Measurements from ENCODE around the gene PHC3.
"Not testable (repeated sequence)": the region's sequence is repeated elsewhere in the genome, so short reads cannot be mapped to it uniquely, and the experiment has no call there.

The PHC3 gene, protein sequence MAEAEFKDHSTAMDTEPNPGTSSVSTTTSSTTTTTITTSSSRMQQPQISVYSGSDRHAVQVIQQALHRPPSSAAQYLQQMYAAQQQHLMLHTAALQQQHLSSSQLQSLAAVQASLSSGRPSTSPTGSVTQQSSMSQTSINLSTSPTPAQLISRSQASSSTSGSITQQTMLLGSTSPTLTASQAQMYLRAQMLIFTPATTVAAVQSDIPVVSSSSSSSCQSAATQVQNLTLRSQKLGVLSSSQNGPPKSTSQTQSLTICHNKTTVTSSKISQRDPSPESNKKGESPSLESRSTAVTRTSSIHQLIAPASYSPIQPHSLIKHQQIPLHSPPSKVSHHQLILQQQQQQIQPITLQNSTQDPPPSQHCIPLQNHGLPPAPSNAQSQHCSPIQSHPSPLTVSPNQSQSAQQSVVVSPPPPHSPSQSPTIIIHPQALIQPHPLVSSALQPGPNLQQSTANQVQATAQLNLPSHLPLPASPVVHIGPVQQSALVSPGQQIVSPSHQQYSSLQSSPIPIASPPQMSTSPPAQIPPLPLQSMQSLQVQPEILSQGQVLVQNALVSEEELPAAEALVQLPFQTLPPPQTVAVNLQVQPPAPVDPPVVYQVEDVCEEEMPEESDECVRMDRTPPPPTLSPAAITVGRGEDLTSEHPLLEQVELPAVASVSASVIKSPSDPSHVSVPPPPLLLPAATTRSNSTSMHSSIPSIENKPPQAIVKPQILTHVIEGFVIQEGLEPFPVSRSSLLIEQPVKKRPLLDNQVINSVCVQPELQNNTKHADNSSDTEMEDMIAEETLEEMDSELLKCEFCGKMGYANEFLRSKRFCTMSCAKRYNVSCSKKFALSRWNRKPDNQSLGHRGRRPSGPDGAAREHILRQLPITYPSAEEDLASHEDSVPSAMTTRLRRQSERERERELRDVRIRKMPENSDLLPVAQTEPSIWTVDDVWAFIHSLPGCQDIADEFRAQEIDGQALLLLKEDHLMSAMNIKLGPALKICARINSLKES

DNA sequence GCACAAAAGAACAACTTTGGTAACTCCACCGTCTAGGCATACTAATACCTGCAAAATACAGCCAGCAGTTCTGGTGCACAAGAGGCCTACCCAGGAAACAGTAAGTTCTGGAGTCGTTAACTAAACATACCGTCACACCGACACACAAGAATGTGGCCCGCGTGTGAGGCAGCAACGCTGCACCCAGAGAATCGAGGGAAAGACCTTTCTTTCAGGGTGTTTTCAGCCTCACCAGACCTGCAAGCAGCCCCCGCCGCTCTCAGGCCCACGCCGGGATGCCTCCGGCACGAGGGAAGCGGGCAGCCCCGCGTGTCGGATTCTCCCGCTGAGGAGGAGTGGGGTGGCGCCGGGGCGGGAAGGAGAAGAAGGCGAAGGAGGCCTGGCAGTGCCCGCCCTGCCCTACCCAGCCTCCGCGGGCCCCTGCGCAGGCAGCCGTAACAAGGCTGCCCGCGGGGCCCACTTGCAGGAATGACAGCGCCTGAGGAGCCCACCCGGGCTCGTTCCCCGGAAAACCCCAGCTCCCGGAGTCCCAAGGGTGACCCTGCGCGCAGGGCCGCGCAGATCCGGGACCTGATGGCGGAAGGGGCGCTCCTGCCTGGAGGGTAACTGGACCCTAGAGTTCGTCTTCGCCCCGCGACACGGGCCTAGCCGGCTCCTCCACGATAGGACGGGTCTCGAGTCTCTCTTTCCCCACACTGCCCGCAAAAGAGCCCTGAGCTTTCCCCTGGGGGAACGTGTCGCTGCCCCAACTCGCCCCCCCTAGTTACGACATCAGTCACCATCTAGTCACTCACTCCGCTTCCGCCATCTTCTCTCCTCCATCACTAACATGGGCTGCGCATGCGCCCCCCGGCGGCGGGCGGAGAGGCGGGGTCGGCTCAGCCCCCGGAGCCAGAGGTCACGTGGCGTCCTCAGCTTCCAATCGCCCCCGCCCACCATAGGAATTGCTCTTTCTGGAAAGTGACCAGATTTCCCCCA, at the start of gene PHC3:
PHC3 (minus strand) TSS at position 826 of the 978 bp plus-strand sequence; CDS start at position 808, 18 bp downstream.
- DNase-seq (ENCODE audit: low read depth in 2 of 2), result peak; percentile 89 to 90

DNA sequence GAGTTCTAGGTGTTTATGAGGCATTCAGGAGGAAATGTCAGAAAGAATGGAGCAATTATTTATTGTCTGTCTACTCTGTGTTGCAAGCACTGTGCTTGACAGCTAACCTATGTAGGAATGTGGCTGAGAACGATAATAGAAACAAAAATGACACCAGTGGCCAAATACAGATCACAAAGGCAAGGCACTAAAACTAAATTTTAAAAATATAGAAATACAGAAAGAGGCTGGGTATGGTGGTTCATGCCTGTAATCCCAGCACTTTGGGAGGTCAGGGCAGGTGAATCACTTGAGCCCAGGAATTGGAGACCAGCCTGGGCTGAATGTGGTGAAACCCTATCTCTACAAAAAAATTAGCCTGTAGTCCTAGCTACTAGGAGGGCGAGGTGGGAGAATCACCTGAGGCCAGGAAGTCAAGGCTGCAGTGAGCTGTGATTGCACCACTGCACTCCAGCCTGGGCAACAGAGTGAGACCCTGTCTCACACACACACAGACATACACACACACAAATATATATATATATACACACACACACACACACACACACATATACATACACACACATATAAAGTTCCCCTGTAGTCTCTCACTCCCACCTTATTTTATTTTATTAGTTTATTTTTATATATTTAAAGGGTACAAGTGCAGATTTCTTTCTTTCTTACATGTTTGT, 46.7 kb upstream of the PHC3 start:
- no peak for DNase-seq (ENCODE audit: low read depth in 2 of 2)

DNA sequence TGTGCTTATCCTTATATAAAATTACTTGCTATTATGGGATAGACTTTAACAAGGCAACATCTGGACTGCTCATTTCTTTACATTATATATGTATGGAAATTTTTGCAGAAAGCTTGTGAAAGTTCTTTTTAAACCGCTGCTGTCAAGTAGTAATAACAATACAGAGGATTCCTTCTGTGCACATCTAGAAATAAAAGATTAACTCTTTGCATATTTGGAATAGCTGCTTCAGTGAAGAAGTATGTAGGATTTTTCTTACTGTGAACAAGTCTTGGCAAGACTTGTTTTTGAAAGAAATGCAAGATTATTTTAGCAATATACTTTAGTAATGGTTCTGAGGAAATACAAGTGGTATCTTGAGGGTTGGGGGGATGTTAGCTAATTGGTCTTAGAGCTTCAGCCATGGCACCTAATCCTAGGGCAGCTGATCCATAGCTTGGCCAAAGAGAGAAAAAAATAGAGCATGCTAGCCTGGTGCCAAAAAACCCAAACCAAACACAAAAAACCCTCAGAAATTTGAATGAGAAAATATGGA, 45.0 kb upstream of the PHC3 start:
- DNase-seq (ENCODE audit: low read depth in 2 of 2), result no peak

DNA sequence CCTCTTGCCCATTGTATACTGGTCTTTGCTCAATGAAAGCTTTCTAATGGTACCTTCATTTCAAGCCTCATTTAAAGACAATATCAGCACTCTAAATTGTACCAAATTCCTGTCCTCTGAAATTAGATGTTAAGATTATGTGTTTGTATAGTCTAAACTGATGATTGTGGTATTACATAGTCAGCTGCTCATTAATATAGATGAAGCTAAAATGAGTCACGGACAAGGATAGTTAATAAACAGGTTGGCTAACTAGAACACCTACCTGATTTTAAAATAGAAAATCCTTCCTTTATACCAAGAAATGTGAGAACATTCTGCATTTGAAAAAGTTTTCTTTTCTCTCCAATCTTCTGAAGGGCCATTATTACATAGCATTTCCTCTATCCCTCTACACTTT, 43.6 kb upstream of the PHC3 start:
- no peak for DNase-seq (ENCODE audit: low read depth in 2 of 2)

DNA sequence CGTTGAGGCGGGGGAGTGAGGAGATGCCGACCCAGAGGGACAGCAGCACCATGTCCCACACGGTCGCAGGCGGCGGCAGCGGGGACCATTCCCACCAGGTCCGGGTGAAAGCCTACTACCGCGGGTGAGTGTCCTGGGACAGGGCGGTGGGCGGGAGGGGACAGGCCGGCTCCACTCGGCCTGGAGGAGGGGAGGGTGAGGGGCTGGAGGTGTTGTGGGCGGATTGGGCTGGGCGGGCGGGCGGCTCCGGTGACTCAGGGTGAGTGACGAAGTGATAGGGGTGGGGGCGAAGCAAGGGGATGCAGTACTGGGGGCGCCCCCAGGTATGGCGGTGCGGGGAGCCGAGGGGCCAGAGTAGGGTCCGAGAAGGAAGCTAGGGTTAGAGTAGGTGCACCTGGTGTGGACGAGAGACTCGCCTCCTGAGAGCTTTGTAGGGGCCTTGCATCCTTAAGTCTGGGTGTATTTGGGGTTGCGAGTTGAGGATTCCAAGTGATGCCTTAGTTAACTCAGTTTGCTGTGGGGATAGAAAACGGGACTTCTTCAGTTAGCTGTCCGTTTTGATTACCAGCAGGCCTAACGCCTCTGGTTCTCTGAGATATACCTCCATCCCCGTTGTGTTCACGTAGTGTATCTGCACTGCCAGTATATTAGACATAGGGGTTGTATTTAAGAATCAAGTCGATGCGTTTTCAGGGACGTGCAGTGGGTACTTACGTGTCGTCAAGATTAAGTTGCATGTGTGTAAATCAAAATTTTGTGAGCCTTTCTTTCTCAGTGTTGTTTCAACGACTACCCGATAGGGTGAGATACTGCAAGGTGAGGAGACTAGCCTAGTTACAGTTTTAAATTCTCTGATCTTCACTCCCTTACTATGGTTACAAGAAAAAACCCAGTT, 41.4 kb upstream of the PHC3 start:
- peak in 1 of 2 donors; percentile 14 for DNase-seq (ENCODE audit: low read depth in 2 of 2)

DNA sequence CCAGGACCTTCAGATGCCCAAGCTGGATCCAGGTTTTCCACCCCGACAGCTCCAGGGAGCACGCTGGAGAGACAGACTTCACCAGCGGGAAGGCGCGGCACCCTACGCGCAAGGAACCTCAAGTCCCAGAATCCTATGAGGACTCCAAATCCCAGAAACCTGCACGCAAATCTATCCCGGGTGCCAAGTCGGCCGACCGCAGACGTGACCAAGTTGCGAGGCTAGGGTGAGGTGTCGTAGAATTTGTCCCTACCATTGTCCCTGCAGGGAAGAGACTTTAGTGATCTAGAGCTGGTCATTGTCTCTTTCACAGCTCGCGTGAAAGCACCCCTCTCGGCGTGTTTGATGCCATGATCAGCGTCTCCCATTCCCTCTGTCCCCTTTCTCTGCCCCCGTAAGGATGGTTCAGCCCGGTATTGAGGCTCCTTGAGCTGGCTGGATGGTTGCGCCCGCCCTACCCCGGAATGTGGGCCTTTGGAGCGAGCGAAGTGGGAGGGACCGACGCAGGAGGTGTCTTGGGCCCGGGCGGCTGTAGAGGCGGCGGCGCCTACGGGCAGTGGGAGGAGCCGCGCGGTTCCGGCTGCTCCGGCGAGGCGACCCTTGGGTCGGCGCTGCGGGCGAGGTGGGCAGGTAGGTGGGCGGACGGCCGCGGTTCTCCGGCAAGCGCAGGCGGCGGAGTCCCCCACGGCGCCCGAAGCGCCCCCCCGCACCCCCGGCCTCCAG, 40.6 kb upstream of the PHC3 start, which contains the start of gene PRKCI:
PRKCI (plus strand) TSS at position 501 of the 723 bp plus-strand sequence. CDS start 246 bp downstream, outside the sequence.
- peak; percentile 86 to 88 for DNase-seq (ENCODE audit: low read depth in 2 of 2)

DNA sequence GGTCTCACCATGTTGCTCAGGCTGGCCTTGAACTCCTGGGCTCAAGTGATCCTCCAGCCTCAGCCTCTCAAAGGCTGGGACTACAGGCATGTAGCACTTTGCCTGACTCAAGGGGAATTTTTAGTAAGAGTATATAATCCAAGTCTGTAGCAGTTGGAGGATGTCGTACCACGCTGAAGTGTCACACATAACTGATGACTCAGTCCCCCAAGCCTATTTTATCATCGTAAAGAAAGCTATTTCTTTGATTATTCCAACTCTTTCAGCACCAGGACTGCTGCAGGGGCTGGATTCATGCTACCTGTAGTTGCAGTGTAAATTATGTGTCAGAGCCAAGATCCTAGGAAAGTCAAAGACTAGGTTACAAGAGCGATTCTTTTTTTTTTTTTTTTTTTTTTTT, 39.3 kb upstream of the PHC3 start:
- no peak for DNase-seq (ENCODE audit: low read depth in 2 of 2)

DNA sequence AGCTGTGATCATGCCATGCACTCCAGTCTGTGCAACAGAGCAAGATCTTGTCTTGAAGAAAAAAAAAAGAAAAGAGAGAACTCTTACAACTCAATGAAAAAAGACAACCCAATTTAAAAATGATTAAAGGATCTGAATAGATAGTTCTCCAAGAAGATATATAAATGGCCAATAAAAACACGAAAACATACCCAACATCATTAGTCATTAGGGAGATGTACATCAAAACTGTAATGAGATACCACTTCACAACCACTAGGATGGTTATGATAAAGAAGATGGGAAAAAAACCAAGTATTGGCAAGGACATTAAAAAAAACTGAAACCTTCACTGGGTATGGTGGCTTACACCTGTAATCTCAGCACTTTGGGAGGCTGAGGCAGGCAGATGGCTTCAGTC, 38.3 kb upstream of the PHC3 start:
- no peak for DNase-seq (ENCODE audit: low read depth in 2 of 2)

DNA sequence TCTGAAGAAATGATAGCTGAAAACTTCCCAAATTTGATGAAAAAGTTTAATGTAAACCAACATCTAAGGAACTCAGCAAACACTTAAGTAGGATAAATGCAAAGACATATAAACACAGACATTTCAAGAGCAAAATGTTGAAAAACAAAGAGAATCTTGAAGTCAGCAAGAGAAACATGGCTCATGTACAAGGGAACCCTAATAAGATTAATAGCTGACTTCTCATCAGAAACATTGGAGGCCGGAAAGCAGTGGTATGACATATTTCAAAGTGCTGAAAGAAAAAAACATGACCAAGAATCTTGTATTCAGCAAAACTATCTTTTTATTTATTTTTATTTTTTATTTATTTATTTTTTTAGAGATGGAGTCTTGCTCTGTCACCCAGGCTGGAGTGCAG, 30.1 kb upstream of the PHC3 start:
- DNase-seq (ENCODE audit: low read depth in 2 of 2), result no peak

DNA sequence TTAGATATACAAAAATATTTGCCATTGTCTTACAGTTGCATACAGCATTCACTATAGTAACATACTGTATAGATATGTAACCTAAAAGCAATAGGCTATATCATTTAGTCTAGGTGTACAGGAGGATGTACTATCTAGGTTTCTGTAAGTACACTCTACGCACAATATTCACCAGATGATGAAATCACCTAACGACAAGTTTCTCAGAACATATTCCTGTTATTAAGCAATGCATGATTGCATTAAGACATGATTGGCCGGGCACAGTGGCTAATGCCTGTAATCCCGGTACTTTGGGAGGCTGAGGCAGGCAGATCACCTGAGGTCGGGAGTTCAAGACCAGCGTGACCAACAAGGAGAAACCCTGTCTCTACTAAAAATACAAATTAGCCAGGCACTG, 26.2 kb upstream of the PHC3 start:
- DNase-seq (ENCODE audit: low read depth in 2 of 2), result no peak

DNA sequence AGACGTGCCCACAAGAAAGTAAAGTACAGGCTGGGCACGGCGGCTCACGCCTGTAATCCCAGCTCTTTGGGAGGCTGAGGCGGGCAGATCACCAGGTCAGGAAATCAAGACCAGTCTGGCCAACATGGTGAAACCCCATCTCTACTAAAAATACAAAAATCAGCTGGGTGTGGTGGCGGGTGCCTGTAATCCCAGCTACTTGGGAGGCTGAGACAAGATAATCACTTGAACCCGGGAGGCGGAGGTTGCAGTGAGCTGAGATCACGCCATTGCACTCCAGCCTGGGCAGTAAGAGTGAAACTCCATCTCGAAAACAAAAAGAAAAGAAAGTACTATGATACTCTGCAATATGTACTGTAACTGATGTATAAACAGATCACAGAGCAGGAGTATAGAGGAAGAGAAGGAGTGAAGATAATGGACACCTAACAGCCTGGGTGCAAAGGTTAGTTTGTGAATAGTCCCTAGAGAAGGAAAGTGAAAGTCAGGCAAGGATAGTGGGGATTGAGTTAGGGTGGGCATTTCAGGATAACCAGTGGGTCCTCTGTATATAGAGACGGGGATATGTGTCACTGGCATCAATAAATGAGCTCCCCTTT, 24.7 kb upstream of the PHC3 start:
- not testable (repeated sequence) for DNase-seq (ENCODE audit: low read depth in 2 of 2)

DNA sequence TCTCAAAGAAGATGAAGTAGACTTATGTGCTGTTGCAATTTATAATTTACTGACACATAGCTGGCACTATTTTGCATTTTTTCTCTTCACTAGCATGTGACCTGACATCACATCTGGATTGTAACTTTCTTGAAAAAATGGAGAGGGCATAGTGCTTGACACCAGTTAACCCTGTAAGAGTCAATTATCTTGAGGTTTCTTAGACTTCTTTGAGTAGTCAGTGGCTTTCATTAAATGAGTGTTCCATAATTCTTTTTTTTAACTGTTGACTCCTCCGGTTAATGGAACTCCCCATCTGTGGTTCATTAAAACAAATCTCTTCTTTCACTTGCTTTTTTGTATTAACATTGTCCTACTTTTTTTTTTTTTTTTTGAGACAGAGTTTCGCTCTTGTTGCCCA, 23.8 kb upstream of the PHC3 start:
- no peak for DNase-seq (ENCODE audit: low read depth in 2 of 2)

DNA sequence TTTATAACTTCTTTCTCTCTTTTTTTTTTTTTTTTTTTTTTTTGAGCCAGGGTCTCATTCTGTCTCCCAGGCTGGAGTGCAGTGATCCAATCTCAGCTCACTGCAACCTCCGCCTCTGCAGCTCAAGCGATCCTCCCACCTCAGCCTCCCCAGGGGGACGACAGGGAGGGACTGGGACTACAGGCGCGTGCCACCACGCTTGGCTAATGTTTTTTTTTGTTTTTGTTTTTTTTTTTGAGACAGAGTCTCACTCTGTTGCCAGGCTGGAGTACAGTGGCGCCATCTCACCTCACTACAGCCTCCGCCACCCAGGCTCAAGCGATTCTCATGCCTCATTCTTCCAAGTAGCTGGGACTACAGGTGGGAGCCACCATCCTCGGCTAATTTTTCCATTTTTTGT, 23.0 kb upstream of the PHC3 start:
- no peak for DNase-seq (ENCODE audit: low read depth in 2 of 2)

DNA sequence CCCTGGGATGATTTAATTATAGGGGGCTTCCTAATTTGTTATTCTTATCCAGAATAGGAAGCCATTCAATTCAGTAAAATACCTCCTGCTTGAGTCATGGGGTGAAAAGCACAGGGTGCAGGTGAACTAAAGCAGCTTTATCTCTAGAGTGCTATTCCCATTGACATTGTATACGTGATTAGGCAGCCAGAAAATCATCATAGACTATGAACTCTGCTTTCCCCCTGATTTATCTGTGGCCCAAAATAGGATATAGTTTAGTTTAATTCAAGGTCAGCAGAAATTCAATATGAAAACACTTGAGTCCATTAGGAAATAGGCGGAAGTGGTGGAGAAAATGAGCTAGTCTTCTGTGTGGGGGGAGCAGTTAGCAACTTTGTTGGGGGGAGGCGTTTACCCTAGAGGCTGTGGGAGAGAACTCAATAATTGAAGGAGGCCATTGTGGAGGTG, 22.5 kb upstream of the PHC3 start:
- no peak for DNase-seq (ENCODE audit: low read depth in 2 of 2)

DNA sequence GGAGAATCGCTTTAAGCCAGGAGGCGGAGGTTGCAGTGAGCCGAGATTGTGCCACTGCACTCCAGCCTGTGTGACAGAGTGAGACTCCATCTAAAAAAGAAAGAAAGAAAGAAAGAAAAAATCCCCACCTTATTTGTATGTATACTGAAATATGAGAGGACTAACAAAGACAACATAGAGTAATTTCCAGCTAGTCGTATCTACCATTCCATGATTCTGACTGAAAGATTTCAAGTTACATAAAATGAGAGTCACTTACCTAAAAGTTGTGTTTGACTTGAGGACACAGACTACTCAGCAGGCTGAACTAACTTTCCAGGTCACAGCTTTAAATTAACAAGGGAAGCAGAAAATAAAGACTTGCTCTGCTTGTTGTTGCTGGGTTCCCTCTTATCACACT, 21.9 kb upstream of the PHC3 start:
- no peak for DNase-seq (ENCODE audit: low read depth in 2 of 2)

DNA sequence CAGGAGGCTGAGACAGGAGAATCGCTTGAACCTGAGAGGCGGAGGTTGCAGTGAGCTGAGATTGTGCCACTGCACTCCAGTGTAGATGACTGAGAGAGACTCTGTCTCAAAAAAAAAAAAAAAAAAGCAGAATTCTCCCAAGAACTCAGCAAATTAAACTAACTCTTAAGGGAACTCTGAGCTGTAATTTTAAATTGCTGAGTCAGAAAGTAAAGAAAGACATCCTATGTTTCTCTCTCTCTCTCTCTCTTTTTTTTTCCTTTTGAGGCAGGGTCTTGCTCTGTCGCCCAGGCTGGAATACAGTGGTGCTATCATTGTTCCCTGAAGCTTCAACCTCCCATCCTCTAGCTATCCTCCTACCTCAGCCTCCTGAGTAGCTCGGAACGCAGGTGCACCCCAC, 20.0 kb upstream of the PHC3 start:
- DNase-seq (ENCODE audit: low read depth in 2 of 2), result no peak

DNA sequence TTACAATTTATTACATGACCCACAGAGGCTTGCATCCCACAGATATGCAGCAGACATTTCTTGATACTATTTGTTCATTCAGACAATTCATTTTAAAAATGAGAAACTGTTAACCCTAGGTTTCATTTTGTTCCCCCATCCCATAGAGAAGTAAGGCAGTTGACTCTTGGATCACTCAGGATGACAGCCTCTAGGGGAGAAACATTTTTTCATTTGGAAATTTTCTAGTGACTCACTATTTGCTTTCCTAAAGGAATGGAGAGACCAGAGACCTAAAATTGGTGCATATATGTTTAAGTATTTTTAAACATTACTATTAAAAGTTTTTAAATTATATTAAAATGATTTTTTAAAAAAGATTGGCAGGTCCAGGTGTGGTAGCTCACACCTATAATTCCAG, 19.5 kb upstream of the PHC3 start:
- DNase-seq (ENCODE audit: low read depth in 2 of 2), result no peak

DNA sequence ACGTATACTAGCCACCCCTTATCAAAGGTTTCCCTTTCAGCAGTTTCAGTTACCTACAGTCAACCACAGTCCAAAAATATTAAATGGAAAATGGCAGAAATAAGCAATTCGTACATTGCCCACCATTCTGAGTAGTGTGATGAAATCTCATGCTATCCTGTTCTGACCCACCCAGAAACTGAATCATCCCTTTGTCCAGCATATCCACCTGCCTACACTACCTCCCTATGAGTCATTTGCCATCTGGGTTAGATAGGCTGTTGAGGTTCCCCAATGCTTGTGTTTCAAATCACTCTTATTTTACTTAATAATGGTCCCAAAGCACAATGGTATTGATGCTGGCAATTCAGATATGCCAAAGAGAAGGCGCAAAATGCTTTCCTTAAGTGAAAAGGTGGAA, 15.3 kb upstream of the PHC3 start:
- DNase-seq (ENCODE audit: low read depth in 2 of 2), result no peak

Measured in stimulated activated CD4-positive, alpha-beta T cell treated with anti-CD3 and anti-CD28 coated beads, Interleukin-15, amount 100 ng/mL, for 48 hours (primary cell).